SKM-1 treated with dmso at 0.1 percent for 144 hours (cell line): ENCODE results near the gene TNP2.
"Not testable (repeated sequence)": the region's sequence is repeated elsewhere in the genome, so short reads cannot be mapped to it uniquely, and the experiment has no call there.

ENCODE experiments used
- DNase-seq: peaks from one replicate; lab custom pipeline; 2025; ENCODE audit not compliant: unreplicated experiment; lab: John Stamatoyannopoulos, UW

The TNP2 gene

DNA sequence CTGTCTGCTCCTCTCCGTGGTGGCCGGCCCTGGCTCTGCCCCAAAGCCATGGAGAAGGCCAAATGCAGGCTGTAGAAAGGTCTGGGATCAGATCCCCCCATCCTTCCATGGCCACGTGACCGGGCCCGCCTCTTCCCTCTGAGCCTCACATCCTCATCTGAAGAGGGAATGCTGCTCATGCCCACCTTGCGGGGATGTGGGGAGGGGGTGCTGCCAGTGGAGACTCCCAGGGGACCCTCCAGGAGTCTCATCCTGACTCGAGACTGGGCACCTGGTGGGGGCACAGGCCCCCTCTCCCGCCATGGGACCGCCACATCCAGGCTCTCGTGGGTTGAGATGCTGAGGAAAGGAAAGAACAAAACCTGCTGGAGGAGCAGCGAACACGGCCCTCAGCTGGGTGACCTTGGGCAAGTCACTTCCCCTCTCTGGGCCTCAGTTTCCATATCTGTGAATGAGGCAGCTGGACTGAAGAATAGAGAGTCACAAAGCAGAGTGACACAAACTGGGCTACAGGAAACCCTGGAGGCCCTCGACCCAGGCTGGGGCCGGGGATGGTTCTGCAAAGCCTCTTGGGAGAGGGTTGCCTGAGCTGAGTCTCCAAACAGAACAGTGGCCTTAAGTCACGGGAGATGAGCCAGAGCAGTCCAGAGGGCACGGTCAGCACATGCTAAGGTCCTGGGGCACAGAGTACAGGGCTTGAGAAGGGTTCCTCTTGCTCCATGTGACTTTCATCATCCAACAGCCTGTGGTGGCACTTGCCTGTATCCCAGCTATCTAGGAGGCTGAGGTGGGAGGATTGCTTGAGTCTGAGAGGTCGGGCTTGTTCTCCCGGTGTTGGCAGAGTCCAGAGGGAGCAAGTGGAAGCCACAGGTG, 43.2 kb downstream of the TNP2 start:
- no peak for DNase-seq

DNA sequence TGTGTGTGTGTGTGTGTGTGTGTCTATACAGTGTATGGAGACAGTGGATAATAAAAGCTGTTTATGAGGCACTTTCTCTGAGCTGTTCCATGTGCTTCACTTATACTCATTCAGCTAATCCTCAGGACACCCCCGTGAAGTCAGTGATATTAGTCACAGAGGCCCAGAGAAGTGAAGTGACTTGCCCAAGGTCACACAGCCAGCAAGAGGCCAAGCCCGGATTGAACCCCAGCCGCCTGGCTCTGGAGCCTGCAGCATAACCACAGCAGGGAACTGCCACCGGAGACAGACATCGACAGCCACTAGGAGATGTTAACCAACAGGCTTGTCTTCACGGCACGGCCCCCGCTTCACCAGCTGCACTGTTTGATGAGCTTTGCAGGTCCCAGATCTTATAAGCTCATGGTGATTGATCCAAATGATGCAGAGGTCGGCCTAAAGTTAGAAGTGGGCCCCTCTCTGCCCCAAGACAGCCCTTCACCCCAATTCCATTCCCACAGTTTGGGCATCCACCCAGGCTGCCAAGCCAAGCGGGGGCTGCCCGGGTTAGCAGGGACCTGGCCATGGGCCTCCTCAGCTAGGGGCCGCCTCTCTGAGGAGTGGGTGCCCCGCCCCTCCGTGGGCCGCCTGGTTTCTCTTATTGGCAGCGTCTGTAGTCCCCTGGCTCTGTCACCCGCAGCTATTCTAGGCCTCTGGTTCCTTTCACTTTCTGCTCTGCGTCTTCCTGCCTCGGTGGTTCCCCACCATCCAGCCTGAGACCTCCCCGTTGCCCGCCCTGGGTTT, 44.0 kb downstream of the TNP2 start:
- DNase-seq: no peak

DNA sequence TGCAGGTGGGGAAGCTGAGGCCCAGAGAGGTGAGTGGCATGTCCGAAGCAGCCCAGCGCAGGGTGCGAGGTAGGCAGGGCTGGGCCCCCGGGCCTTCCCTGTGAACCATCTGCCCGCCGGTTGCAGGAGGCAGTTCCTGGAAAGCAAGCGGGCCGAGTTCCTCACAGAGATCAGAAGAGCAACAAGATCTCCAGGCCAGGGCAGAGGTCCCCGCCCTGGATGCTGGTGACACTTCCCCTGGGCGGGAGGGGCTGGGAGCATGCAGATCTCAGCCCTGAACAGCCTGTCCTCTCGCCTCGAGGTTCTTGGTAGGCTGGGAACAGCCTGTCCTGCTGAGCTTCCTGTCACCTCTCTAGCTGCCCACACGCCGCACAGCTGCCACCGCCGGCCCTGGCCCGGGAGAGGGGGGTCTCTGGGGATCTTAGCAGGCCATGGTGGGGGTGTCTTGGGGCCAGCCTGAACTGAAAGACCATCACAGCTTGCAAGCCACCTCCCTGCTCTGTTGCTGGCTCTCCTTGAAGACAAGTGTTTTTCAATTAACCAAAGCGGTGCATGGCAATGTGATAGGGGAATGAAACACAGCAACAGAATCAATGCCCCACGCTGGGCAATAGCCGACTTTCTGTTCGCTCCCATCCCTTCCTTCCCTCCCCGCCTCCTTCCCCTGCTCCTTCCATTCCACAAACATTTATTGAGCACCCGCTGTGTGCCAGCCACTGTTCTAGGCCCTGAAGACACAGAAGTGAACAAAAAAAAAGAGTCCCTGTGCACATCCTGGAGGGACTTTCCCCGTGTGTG, 44.8 kb downstream of the TNP2 start:
- peak; percentile 85 for DNase-seq

DNA sequence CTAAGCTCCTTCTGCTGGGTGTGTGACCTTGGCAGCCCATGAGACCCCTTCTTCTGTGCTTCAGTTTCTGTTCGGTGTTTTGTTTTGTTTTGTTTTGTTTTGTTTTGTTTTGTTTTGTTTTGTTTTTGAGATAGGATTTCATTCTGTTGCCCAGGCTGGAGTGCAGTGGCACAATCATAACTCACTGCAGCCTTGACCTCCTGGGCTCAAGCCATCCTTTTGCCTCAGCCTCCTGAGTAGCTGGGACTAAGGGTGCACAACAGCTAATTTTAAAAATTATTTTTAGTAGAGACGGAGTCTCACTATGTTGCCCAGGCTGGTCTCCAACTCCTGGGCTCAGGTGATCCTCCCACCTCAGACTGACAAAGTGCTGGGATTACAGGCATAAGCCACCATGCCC, 48.6 kb downstream of the TNP2 start:
- not testable (repeated sequence) for DNase-seq

DNA sequence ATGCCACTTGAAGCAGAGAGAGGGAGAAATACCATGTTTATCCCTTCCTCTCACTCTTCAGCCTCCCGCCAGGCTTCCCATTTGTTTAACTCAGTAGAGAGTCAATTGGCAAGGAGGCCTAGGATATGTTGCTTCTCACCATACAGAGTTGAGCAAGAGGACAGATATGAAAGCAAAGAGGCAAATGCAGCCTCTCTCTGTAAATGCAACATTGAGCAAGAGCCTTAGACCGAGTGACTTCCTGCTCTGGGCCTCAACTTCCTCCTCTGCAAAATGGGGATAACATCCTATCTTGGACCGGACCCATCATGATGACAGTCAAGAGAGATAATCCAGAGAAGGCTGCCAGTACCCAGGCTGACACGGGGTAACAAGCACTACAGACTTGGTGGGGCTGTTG, 49.9 kb downstream of the TNP2 start:
- peak; percentile 83 for DNase-seq

DNA sequence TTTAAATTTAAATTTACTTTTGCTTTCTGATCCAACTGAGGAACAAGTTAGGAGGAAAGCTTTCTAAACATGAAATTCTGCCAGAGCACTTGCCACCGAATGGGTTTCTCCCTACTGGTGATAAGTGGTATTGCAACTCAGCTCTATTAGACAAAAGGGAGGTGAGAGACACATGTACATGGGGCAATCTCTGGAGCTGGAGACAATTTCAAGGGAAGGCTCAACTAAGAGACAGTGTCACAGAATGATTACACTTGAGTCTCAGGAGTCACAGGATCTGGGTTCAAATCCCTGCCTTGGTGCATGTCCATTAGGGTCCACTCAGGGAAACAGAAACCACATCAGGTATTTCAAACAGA, 50.5 kb downstream of the TNP2 start:
- DNase-seq: no peak
